Liver (tissue), 3 donors: Measurements from ENCODE around the gene EXOC2.

ENCODE experiments used
- HNF4G ChIP-seq: IDR thresholded peaks from 2 replicates; pipeline ENCODE4 v1.6.1; 2016; ENCODE audit warnings: antibody characterized with exemption
- MAX ChIP-seq: IDR thresholded peaks from 2 replicates; pipeline ENCODE4 v1.6.1; 2016; ENCODE audit warnings: antibody characterized with exemption
- REST ChIP-seq: IDR thresholded peaks from 2 replicates; pipeline ENCODE4 v1.6.1; 2016; ENCODE audit warnings: antibody characterized with exemption, mild to moderate bottlenecking
- SP1 ChIP-seq: IDR thresholded peaks from 2 replicates; pipeline ENCODE4 v1.6.1; 2018; ENCODE audit warnings: antibody characterized with exemption, mild to moderate bottlenecking
- TF ChIP-seq, protein P1 (sequence below): fragments of 150-350 bp; IDR thresholded peaks from 2 replicates; pipeline ENCODE4 v1.5.1; 2017; ENCODE audit warnings: improper control_type of control experiment, low read depth, low read length; ENCODE audit not compliant: missing input control
- donor health status: healthy.
- donor health status: healthy.

DNA sequence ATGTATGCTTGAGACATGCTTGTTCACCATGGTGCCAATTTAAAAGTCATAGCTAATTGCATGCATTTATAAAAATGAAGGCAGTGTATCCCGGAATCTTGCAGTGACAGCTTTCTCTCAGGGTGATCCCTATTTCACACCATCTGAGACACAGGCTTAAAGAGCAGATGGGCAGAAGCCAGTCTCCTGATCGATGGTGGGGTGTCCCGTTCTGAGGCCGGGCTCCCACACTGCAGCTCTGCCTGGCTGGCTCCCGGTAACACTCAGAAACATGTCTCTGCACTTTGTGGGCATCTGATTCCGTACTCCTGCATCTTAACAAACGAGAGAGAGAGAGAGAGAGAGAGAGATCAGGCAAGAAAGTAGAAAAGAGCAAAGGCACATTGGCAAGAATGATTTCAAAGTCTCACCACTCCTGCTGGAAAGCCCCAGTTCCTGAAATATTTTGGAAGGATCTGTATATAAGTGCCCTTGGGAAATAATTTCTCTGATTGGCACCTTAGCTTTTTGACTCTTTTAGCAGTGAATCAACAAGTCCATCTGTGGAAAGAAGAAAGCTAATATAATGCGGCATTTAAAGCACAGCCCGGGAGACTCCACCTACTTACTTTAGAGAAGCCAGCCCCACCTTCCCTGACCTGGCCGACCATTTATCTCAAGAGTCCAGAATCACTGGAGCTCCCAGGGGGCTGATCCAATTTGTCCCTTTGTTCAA is 36.8 kb upstream of the EXOC2 start:
- TF ChIP-seq, protein P1, sequence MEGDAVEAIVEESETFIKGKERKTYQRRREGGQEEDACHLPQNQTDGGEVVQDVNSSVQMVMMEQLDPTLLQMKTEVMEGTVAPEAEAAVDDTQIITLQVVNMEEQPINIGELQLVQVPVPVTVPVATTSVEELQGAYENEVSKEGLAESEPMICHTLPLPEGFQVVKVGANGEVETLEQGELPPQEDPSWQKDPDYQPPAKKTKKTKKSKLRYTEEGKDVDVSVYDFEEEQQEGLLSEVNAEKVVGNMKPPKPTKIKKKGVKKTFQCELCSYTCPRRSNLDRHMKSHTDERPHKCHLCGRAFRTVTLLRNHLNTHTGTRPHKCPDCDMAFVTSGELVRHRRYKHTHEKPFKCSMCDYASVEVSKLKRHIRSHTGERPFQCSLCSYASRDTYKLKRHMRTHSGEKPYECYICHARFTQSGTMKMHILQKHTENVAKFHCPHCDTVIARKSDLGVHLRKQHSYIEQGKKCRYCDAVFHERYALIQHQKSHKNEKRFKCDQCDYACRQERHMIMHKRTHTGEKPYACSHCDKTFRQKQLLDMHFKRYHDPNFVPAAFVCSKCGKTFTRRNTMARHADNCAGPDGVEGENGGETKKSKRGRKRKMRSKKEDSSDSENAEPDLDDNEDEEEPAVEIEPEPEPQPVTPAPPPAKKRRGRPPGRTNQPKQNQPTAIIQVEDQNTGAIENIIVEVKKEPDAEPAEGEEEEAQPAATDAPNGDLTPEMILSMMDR = no peak
- TF ChIP-seq SP1 (no peak), MAX (no peak), REST (no peak), HNF4G (no peak)
